Osteoblast (primary cell): ENCODE data around the gene RAB39A. TPM values are rescaled to one million over a fixed set of nuclear protein-coding genes. Genes with fewer than 3 reads are reported as not detected.

Experiments used
- DNase-seq: peaks from one replicate; pipeline ENCODE4 v3.0.0; 2011; ENCODE audit warnings: low spot score, mixed read lengths; ENCODE audit not compliant: insufficient read length; ENCODE audit errors: missing footprints
- H2AFZ ChIP-seq: 2 replicates; pipeline ENCODE4 v1.6.0; 2011; ENCODE audit warnings: mild to moderate bottlenecking, low read length
- H3K27ac ChIP-seq: 2 replicates; pipeline ENCODE4 v1.5.1; 2011; ENCODE audit warnings: mild to moderate bottlenecking, low read depth, low read length, moderate library complexity
- H3K27me3 ChIP-seq: 2 replicates; pipeline ENCODE4 v1.6.0; 2012; ENCODE audit warnings: mild to moderate bottlenecking, control low read depth, inconsistent platforms, low read length, moderate library complexity; ENCODE audit not compliant: insufficient read depth
- H3K36me3 ChIP-seq: 2 replicates; pipeline ENCODE4 v1.5.1; 2011; ENCODE audit warnings: mild to moderate bottlenecking, low read length, control low read depth, moderate library complexity; ENCODE audit not compliant: insufficient read depth
- H3K4me1 ChIP-seq: 2 replicates; pipeline ENCODE4 v1.5.1; 2011; ENCODE audit warnings: mild to moderate bottlenecking, low read length, control low read depth, moderate library complexity; ENCODE audit not compliant: insufficient read depth
- H3K4me2 ChIP-seq: 2 replicates; pipeline ENCODE4 v1.6.0; 2011; ENCODE audit warnings: mild to moderate bottlenecking, low read length; ENCODE audit not compliant: insufficient read depth
- H3K4me3 ChIP-seq: fragments of 200-600 bp; sonication (generic); 3 replicates; pipeline ENCODE4 v1.5.1; 2012; ENCODE audit warnings: mild to moderate bottlenecking, low read length, inconsistent platforms; ENCODE audit not compliant: insufficient read depth
- H3K79me2 ChIP-seq: 2 replicates; pipeline ENCODE4 v1.6.0; 2012; ENCODE audit warnings: mild to moderate bottlenecking, low read length, control low read depth, inconsistent platforms; ENCODE audit not compliant: insufficient read depth
- H3K9me3 ChIP-seq: 2 replicates; pipeline ENCODE4 v1.5.1; 2011; ENCODE audit warnings: low read depth, low read length, control low read depth
- H4K20me1 ChIP-seq: 2 replicates; pipeline ENCODE4 v1.6.0; 2012; ENCODE audit warnings: mild to moderate bottlenecking, low read length, control low read depth; ENCODE audit not compliant: insufficient read depth
- CTCF ChIP-seq: IDR thresholded peaks from 2 replicates; pipeline ENCODE4 v1.5.1; 2011; ENCODE audit warnings: mild to moderate bottlenecking, low read depth, low read length, moderate library complexity; ENCODE audit errors: extremely low read depth
- total RNA-seq: library from RNA; depleted of rRNA; stranded (reverse); fragments of >200 nt; gene quantifications from 2 replicates; pipeline ENCODE4 v1.2.3, GENCODE V29; 2012

Gene RAB39A
- total RNA-seq, 1 donor = not detected

- no peak overlapping the region for H3K27ac ChIP-seq
- no peak overlapping the region for H3K4me3 ChIP-seq
- no peak for DNase-seq
- no peak for TF ChIP-seq CTCF
- no peaks in the 10 kb centered on the region for H4K20me1 ChIP-seq
- no peak overlapping the region for H2AFZ ChIP-seq
- no peaks in the 10 kb centered on the region for H3K4me1 ChIP-seq
- peaks cover 4% of the 10 kb centered on the region for H3K27me3 ChIP-seq
- H3K9me3 ChIP-seq = no peaks in the 10 kb centered on the region
- H3K79me2 ChIP-seq = no peaks in the 10 kb centered on the region
- H3K36me3 ChIP-seq = no peaks in the 10 kb centered on the region
- no peak overlapping the region for H3K4me2 ChIP-seq
Observed at GRCh38 chr11:107996006-107996776, 67.9 kb downstream of the RAB39A start.

DNA sequence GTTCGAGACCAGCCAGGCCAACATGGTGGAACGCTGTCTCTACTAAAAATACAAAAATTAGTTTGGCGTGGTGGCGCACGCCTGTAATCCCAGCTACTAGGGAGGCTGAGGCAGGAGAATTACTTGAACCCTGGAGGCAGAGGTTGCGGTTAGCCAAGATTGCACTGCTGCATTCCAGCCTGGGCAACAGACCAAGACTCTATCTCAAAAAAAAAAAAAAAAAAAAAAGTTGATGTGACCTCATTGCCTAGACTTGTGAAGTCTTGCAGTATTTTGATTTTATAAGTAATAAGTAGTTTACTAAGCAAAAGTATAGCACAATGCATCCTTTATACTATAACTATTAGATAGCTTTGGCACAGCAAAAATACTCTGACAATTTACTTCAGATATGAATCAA lies 70.5 kb downstream of the RAB39A start:
- Histone ChIP-seq H3K36me3 (no peaks in the 10 kb centered on the region), H4K20me1 (no peaks in the 10 kb centered on the region), H3K27ac (no peak overlapping the region), H3K27me3 (peaks cover 4% of the 10 kb centered on the region), H3K79me2 (no peaks in the 10 kb centered on the region), H3K4me2 (no peak overlapping the region), H3K9me3 (no peaks in the 10 kb centered on the region), H3K4me3 (no peak overlapping the region), H2AFZ (no peak overlapping the region), H3K4me1 (no peaks in the 10 kb centered on the region)
- DNase-seq = no peak
- no peak for TF ChIP-seq CTCF

DNA sequence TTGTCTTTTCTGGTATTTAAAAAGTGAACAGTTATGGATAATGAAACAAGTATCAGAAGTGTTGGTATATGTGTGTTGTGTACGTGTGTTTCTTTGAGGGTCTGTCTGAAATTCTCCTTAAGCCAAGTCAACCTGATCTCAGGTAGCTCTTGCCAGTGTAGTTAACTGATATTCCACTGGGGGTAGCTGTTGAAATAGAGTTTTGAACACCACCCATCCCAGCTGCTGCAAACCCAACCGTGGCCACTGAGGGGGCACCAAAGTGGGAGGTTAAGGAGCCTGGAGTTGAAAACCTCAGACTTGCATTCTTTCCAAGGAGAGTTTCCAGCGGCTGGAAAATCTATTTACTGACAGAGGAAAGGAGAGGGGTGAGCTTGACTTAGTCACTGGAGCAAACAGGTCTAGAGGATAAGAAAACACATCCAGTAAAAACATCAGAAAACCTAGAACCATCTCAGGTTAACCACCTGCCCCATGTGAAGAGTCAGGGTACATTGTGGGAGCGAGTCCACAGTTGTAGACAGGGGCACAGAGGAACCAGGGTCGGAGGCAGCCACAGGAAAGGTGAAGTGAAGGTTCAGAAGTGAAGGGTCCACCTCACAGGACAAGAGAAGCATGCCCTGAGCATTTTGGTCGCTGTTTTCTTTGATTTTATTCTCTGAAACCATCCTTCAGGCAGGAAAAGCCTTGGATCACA lies 71.7 kb downstream of the RAB39A start:
- no peak overlapping the region for H2AFZ ChIP-seq
- DNase-seq = peak; percentile 70
- H3K36me3 ChIP-seq = no peaks in the 10 kb centered on the region
- no peak overlapping the region for H3K4me3 ChIP-seq
- no peak overlapping the region for H3K4me2 ChIP-seq
- H3K9me3 ChIP-seq = no peaks in the 10 kb centered on the region
- H4K20me1 ChIP-seq = no peaks in the 10 kb centered on the region
- no peaks in the 10 kb centered on the region for H3K79me2 ChIP-seq
- peaks cover 4% of the 10 kb centered on the region for H3K27me3 ChIP-seq
- H3K27ac ChIP-seq = no peak overlapping the region
- peak; percentile 47 for TF ChIP-seq CTCF
- H3K4me1 ChIP-seq = no peaks in the 10 kb centered on the region

DNA sequence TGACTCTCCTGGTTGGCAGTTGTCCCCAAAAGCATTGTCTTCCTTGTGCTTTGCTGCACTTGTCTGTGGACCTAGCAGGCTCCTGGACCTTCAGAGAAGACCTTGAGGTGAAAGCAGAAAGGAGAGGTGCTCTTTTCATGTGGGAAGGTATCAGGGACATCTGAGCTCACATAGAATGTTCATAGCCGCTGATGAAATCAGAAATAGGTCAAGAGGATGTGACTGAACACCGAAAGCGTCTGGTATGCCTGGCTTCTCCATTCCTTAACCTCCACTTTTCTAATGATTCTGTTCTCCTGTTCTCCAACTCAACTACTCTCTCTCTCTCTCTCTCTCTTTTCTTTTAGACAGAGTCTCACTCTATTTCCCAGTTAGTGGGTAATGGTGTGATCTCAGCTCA lies 74.2 kb downstream of the RAB39A start:
- no peak for DNase-seq
- H3K79me2 ChIP-seq = no peaks in the 10 kb centered on the region
- H3K36me3 ChIP-seq = no peaks in the 10 kb centered on the region
- H3K27ac ChIP-seq = no peak overlapping the region
- H3K4me3 ChIP-seq = no peak overlapping the region
- H4K20me1 ChIP-seq = no peaks in the 10 kb centered on the region
- H3K9me3 ChIP-seq = no peaks in the 10 kb centered on the region
- H3K4me2 ChIP-seq = no peak overlapping the region
- no peaks in the 10 kb centered on the region for H3K4me1 ChIP-seq
- no peak overlapping the region for H2AFZ ChIP-seq
- TF ChIP-seq CTCF = no peak
- H3K27me3 ChIP-seq = no peaks in the 10 kb centered on the region
